Lower leg skin (tissue), 3 donors: ENCODE data around the gene CLDN3.

ENCODE experiments used
- POLR2A ChIP-seq, 2 donors: fragments of 450-650 bp; IDR thresholded peaks; one replicate each; pipeline ENCODE4 v1.6.1; 2016 to 2017; ENCODE audit warnings: antibody characterized with exemption in 2 of 2, mild to moderate bottlenecking in 1 of 2, moderate library complexity in 1 of 2
- TF ChIP-seq, protein P1 (sequence below), 3 donors: fragments of 450-650 bp; IDR thresholded peaks; one replicate each; pipeline ENCODE4 v1.5.1; 2016; ENCODE audit warnings: antibody characterized with exemption in 3 of 3, mild to moderate bottlenecking in 3 of 3, moderate library complexity in 2 of 3

GRCh38 chr7:73739387-73739767 is 30.7 kb downstream of the CLDN3 start:
- TF ChIP-seq, protein P1, sequence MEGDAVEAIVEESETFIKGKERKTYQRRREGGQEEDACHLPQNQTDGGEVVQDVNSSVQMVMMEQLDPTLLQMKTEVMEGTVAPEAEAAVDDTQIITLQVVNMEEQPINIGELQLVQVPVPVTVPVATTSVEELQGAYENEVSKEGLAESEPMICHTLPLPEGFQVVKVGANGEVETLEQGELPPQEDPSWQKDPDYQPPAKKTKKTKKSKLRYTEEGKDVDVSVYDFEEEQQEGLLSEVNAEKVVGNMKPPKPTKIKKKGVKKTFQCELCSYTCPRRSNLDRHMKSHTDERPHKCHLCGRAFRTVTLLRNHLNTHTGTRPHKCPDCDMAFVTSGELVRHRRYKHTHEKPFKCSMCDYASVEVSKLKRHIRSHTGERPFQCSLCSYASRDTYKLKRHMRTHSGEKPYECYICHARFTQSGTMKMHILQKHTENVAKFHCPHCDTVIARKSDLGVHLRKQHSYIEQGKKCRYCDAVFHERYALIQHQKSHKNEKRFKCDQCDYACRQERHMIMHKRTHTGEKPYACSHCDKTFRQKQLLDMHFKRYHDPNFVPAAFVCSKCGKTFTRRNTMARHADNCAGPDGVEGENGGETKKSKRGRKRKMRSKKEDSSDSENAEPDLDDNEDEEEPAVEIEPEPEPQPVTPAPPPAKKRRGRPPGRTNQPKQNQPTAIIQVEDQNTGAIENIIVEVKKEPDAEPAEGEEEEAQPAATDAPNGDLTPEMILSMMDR (IDR thresholded peaks at IDR 0.05), result no peak
- TF ChIP-seq POLR2A (IDR thresholded peaks at IDR 0.05), result no peak
